ENCODE data around the gene GALM.

GRCh38 chr2:38708900-38709566 is 43.1 kb downstream of the GALM start:
- TF ChIP-seq CTCF (IDR thresholded peaks at IDR 0.05) (no peak), POLR2A (IDR thresholded peaks at IDR 0.05) (no peak)

All from right lobe of liver (tissue), 4 donors.